HEK293 (cell line): ENCODE measurements around the gene RPS17.

ENCODE experiments used
- CTCF ChIA-PET: fragments of 350-600 bp; formaldehyde crosslinking; extraction: SDS; loops from one replicate; lab custom pipeline; 2021; ENCODE audit warnings: antibody characterized with exemption; lab: Yijun Ruan, JAX
- POLR2A ChIA-PET: fragments of 300-600 bp; formaldehyde crosslinking; extraction: SDS; loops from one replicate; lab custom pipeline; 2020; ENCODE audit warnings: antibody characterized with exemption, inconsistent platforms; lab: Yijun Ruan, JAX
- H3K27ac ChIP-seq: fragments of 200-500 bp; sonication (Bioruptor generic); 2 replicates; pipeline ENCODE4 v1.5.1; 2014; ENCODE audit warnings: low read depth, low read length, control low read depth, inconsistent platforms; ENCODE audit errors: extremely low read depth
- H3K36me3 ChIP-seq, 2 experiments: fragments of 200-500 bp in 1 of 2; sonication (Bioruptor generic) in 1 of 2; 1 replicate in 1 of 2; 2 replicates in 1 of 2; pipeline ENCODE4 v1.5.1; 2014 to 2017; ENCODE audit warnings: inconsistent platforms in 2 of 2, low read length in 2 of 2; ENCODE audit not compliant: control insufficient read depth in 2 of 2, insufficient read depth in 1 of 2
- H3K4me1 ChIP-seq: fragments of 200-500 bp; sonication (Bioruptor generic); 2 replicates; pipeline ENCODE4 v1.5.1; 2014; ENCODE audit warnings: mild to moderate bottlenecking, low read length, inconsistent platforms; ENCODE audit not compliant: control insufficient read depth, insufficient read depth
- H3K4me3 ChIP-seq: 2 replicates; pipeline ENCODE4 v1.5.1; 2011; ENCODE audit warnings: low read depth, mild to moderate bottlenecking, control low read depth, low read length, moderate library complexity
- H3K9me3 ChIP-seq: fragments of 200-500 bp; sonication (Bioruptor generic); 2 replicates; pipeline ENCODE4 v1.5.1; 2014; ENCODE audit warnings: low read depth, low read length, inconsistent platforms; ENCODE audit not compliant: control insufficient read depth, insufficient read depth
- EGR2 ChIP-seq: fragments of 450-650 bp; formaldehyde crosslinking; IDR thresholded peaks from 2 replicates; pipeline ENCODE4 v1.5.1; 2016; ENCODE audit warnings: low read depth, missing biosample characterization, missing genetic modification characterization
- SCRT2 ChIP-seq: fragments of 450-650 bp; formaldehyde crosslinking; IDR thresholded peaks from 2 replicates; pipeline ENCODE4 v1.5.1; 2016; ENCODE audit warnings: missing biosample characterization, missing genetic modification characterization
- SETDB1 ChIP-seq: IDR thresholded peaks from one replicate; pipeline ENCODE4 v1.6.1; 2017; ENCODE audit warnings: mild to moderate bottlenecking, low read length, moderate library complexity, mixed read lengths; ENCODE audit not compliant: insufficient read length
- SP7 ChIP-seq: fragments of 450-650 bp; formaldehyde crosslinking; IDR thresholded peaks from 2 replicates; pipeline ENCODE4 v1.5.1; 2016; ENCODE audit warnings: missing biosample characterization, missing genetic modification characterization
- YY2 ChIP-seq: fragments of 450-650 bp; formaldehyde crosslinking; IDR thresholded peaks from 2 replicates; pipeline ENCODE4 v1.5.1; 2016; ENCODE audit warnings: missing biosample characterization, missing genetic modification characterization
- ZNF114 ChIP-seq: fragments of 450-650 bp; formaldehyde crosslinking; IDR thresholded peaks from 2 replicates; pipeline ENCODE4 v1.5.0; 2017; ENCODE audit warnings: missing biosample characterization, missing genetic modification characterization
- ZNF157 ChIP-seq: fragments of 450-650 bp; formaldehyde crosslinking; IDR thresholded peaks from 2 replicates; pipeline ENCODE4 v1.5.1; 2016; ENCODE audit warnings: missing biosample characterization, missing genetic modification characterization
- ZNF175 ChIP-seq: fragments of 450-650 bp; formaldehyde crosslinking; IDR thresholded peaks from 2 replicates; pipeline ENCODE4 v1.5.1; 2016; ENCODE audit warnings: missing biosample characterization, missing genetic modification characterization
- ZNF202 ChIP-seq: fragments of 450-650 bp; formaldehyde crosslinking; IDR thresholded peaks from 2 replicates; pipeline ENCODE4 v1.5.1; 2016; ENCODE audit warnings: missing biosample characterization, missing genetic modification characterization, borderline replicate concordance
- ZNF214 ChIP-seq: fragments of 450-650 bp; formaldehyde crosslinking; IDR thresholded peaks from 2 replicates; pipeline ENCODE4 v1.5.1; 2017; ENCODE audit warnings: missing biosample characterization, mild to moderate bottlenecking, missing genetic modification characterization, borderline replicate concordance
- ZNF280D ChIP-seq: fragments of 450-650 bp; formaldehyde crosslinking; IDR thresholded peaks from 2 replicates; pipeline ENCODE4 v1.5.1; 2016; ENCODE audit warnings: missing biosample characterization, missing genetic modification characterization
- ZNF350 ChIP-seq: fragments of 450-650 bp; formaldehyde crosslinking; IDR thresholded peaks from 2 replicates; pipeline ENCODE4 v1.5.0; 2017; ENCODE audit warnings: missing biosample characterization, mild to moderate bottlenecking, missing genetic modification characterization
- ZNF366 ChIP-seq: fragments of 450-650 bp; formaldehyde crosslinking; conservative IDR thresholded peaks from 2 replicates; pipeline ENCODE4 v1.5.1; 2016; ENCODE audit warnings: missing biosample characterization, missing genetic modification characterization
- ZNF510 ChIP-seq: fragments of 450-650 bp; formaldehyde crosslinking; IDR thresholded peaks from 2 replicates; pipeline ENCODE4 v1.5.1; 2018; ENCODE audit warnings: mild to moderate bottlenecking, missing genetic modification characterization, missing biosample characterization; ENCODE audit not compliant: insufficient replicate concordance
- ZNF514 ChIP-seq: fragments of 450-650 bp; formaldehyde crosslinking; IDR thresholded peaks from 2 replicates; pipeline ENCODE4 v1.5.1; 2016; ENCODE audit warnings: missing biosample characterization, missing genetic modification characterization
- ZNF549 ChIP-seq: fragments of 450-650 bp; IDR thresholded peaks from 2 replicates; pipeline ENCODE4 v1.5.1; 2018; ENCODE audit warnings: missing biosample characterization, missing genetic modification characterization, mild to moderate bottlenecking, inconsistent platforms, moderate library complexity
- ZNF610 ChIP-seq: fragments of 450-650 bp; formaldehyde crosslinking; IDR thresholded peaks from 2 replicates; pipeline ENCODE4 v1.5.1; 2016; ENCODE audit warnings: missing biosample characterization, missing genetic modification characterization, borderline replicate concordance
- ZNF623 ChIP-seq: fragments of 450-650 bp; formaldehyde crosslinking; IDR thresholded peaks from 2 replicates; pipeline ENCODE4 v1.5.1; 2016; ENCODE audit warnings: missing biosample characterization, missing genetic modification characterization
- ZNF701 ChIP-seq: fragments of 450-650 bp; formaldehyde crosslinking; IDR thresholded peaks from 2 replicates; pipeline ENCODE4 v1.5.1; 2016; ENCODE audit warnings: missing biosample characterization, missing genetic modification characterization
- ZNF768 ChIP-seq: fragments of 450-650 bp; formaldehyde crosslinking; IDR thresholded peaks from 2 replicates; pipeline ENCODE4 v1.5.1; 2018; ENCODE audit warnings: missing biosample characterization, mild to moderate bottlenecking, missing genetic modification characterization
- TF ChIP-seq, protein P1 (sequence below): fragments of 450-650 bp; formaldehyde crosslinking; IDR thresholded peaks from 2 replicates; pipeline ENCODE4 v1.5.1; 2016; ENCODE audit warnings: missing biosample characterization, missing genetic modification characterization
- TF ChIP-seq, protein P2 (sequence below): IDR thresholded peaks from 2 replicates; pipeline ENCODE4 v1.6.1; 2011; ENCODE audit warnings: mild to moderate bottlenecking, low read depth, low read length, borderline replicate concordance
- TF ChIP-seq, protein P3 (sequence below): fragments of 450-650 bp; formaldehyde crosslinking; IDR thresholded peaks from 2 replicates; pipeline ENCODE4 v1.5.0; 2017; ENCODE audit warnings: missing biosample characterization, missing genetic modification characterization, borderline replicate concordance

Gene RPS17

GRCh38 chr15:82537351-82537908 is 2.8 kb downstream of the RPS17 start:
- Histone ChIP-seq H3K4me1 (peaks cover 6% of the 10 kb centered on the region), H3K36me3 (peaks cover 38 to 70% of the 10 kb centered on the region in 2 experiments), H3K27ac (peak overlapping the region; percentile 27), H3K9me3 (no peaks in the 10 kb centered on the region), H3K4me3 (no peak overlapping the region)
- TF ChIP-seq ZNF510 (no peak), ZNF280D (tag by site-specific recombination) (no peak), EGR2 (tag by site-specific recombination) (no peak)
- TF ChIP-seq, protein P1, sequence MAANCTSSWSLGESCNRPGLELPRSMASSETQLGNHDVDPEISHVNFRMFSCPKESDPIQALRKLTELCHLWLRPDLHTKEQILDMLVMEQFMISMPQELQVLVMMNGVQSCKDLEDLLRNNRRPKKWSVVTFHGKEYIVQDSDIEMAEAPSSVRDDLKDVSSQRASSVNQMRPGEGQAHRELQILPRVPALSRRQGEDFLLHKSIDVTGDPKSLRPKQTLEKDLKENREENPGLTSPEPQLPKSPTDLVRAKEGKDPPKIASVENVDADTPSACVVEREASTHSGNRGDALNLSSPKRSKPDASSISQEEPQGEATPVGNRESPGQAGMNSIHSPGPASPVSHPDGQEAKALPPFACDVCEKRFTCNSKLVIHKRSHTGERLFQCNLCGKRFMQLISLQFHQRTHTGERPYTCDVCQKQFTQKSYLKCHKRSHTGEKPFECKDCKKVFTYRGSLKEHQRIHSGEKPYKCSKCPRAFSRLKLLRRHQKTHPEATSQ = no peak
- ChIA-PET CTCF (interaction anchor here (1.1 kb wide), 1 partner anchor 9 kb away, joined by 3 read pairs; no protein-coding TSS in a partner anchor), POLR2A (no interaction called here)

DNA sequence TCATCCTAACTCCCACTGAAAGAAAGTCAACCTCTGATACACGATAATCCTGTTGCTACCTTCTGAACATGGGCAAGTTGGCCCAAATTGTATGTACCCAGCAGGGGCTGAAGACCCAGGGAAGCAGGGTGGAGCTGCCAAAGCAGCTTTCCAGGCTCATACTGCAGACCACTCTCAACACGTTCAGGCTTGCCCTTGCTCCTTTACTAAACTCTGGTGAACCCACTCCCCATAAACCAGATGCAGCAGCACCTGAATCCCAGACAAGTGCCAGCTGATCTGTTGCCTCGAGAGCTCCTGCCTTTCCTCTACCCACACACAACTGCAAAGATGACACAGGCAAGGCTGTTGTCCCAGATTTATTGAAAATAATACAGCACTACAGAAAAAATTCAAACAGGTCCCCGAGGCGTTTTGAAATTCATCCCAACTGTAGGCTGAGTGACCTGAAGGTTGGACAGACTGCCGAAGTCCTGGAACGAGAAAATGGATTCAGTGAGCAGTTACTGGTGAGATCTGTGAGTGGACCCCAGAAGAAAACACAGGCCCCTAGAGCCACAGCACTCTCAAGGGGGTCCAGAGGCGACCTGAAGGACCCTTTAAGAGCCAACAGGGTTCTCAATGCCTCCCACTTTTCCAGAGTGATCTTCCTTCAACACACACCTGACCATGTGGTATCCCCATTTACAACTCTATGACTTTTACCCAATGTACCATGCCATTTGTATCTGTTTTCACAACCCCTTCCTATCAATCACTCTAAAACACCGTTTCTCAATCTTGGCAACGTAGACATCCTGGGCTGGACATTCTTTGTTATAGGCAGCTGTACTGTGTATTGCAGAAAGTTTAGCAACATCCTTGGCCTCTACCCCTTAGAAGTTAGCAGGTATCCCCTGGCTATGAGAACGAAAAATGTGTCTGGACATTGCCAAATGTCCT is 3.6 kb downstream of the RPS17 start:
- H3K4me3 ChIP-seq = no peak overlapping the region
- H3K36me3 ChIP-seq = peaks cover 38 to 73% of the 10 kb centered on the region in 2 experiments
- ChIA-PET CTCF (interaction anchor here (0.5 to 0.7 kb wide), 2 partner anchors 76 to 273 kb away, joined by 3 read pairs; no protein-coding TSS in a partner anchor), POLR2A (interaction anchor here (1.5 kb wide), 1 partner anchor 213 kb away, joined by 9 read pairs; no protein-coding TSS in a partner anchor)
- peaks cover 6% of the 10 kb centered on the region for H3K4me1 ChIP-seq
- peak overlapping the region; percentile 27 for H3K27ac ChIP-seq
- H3K9me3 ChIP-seq = no peaks in the 10 kb centered on the region
- TF ChIP-seq ZNF514 = no peak
- no peak for TF ChIP-seq ZNF175
- 0 out of 2 replicates have a peak, but pooled peaks have one; percentile 44 for TF ChIP-seq SCRT2 (tag by site-specific recombination)
- no peak for TF ChIP-seq SETDB1
- TF ChIP-seq ZNF202 (tag by site-specific recombination) = no peak
- TF ChIP-seq, protein P2, sequence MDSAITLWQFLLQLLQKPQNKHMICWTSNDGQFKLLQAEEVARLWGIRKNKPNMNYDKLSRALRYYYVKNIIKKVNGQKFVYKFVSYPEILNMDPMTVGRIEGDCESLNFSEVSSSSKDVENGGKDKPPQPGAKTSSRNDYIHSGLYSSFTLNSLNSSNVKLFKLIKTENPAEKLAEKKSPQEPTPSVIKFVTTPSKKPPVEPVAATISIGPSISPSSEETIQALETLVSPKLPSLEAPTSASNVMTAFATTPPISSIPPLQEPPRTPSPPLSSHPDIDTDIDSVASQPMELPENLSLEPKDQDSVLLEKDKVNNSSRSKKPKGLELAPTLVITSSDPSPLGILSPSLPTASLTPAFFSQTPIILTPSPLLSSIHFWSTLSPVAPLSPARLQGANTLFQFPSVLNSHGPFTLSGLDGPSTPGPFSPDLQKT = no peak
- TF ChIP-seq YY2 (tag by site-specific recombination) = no peak
- no peak for TF ChIP-seq ZNF214 (tag by site-specific recombination)
- no peak for TF ChIP-seq ZNF623 (tag by site-specific recombination)
- no peak for TF ChIP-seq ZNF701 (tag by site-specific recombination)
- no peak for TF ChIP-seq ZNF350
- TF ChIP-seq SP7 (tag by site-specific recombination) = no peak
- no peak for TF ChIP-seq ZNF610
- TF ChIP-seq ZNF114 = no peak
- TF ChIP-seq ZNF366 = no peak
- no peak for TF ChIP-seq ZNF768 (tag by site-specific recombination)
- TF ChIP-seq, protein P3, sequence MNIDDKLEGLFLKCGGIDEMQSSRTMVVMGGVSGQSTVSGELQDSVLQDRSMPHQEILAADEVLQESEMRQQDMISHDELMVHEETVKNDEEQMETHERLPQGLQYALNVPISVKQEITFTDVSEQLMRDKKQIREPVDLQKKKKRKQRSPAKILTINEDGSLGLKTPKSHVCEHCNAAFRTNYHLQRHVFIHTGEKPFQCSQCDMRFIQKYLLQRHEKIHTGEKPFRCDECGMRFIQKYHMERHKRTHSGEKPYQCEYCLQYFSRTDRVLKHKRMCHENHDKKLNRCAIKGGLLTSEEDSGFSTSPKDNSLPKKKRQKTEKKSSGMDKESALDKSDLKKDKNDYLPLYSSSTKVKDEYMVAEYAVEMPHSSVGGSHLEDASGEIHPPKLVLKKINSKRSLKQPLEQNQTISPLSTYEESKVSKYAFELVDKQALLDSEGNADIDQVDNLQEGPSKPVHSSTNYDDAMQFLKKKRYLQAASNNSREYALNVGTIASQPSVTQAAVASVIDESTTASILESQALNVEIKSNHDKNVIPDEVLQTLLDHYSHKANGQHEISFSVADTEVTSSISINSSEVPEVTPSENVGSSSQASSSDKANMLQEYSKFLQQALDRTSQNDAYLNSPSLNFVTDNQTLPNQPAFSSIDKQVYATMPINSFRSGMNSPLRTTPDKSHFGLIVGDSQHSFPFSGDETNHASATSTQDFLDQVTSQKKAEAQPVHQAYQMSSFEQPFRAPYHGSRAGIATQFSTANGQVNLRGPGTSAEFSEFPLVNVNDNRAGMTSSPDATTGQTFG (tag by site-specific recombination) = no peak
- no peak for TF ChIP-seq ZNF549
- no peak for TF ChIP-seq ZNF157 (tag by site-specific recombination)
